ENCODE results near the gene LRRIQ4. TPM values are rescaled to one million over a fixed set of nuclear protein-coding genes. Genes with fewer than 3 reads are reported as not detected.

The LRRIQ4 gene
- total RNA-seq, 2 experiments from 2014 or later: 0.13 to 0.16 TPM

GRCh38 chr3:169864270-169864669 lies 51.6 kb downstream of the LRRIQ4 start:
- no peaks in the 10 kb centered on the region for H3K36me3 Mint-ChIP-seq (ENCODE audit: low read depth)
- peaks cover 26% of the 10 kb centered on the region for H3K4me1 Mint-ChIP-seq (ENCODE audit: low read depth)
- no peak for DNase-seq
- H3K9me3 Mint-ChIP-seq (ENCODE audit: insufficient read depth): no peaks in the 10 kb centered on the region
- H3K4me3 Mint-ChIP-seq: no peak overlapping the region
- no peak overlapping the region for H3K27ac Mint-ChIP-seq
- POLR2A ChIA-PET: no interaction called here
- no peak for ATAC-seq
- CTCF ChIA-PET: interaction anchor here (0.7 to 4.2 kb wide), 7 partner anchors 12 to 234 kb away, joined by 3 to 28 read pairs (median 3); no protein-coding TSS in a partner anchor
- H3K27me3 Mint-ChIP-seq (ENCODE audit: low read depth): peaks cover 8% of the 10 kb centered on the region

GRCh38 chr3:169865176-169865767 lies 52.6 kb downstream of the LRRIQ4 start:
- ATAC-seq: peak; percentile 59
- Mint-ChIP-seq H3K27ac (peak overlapping the region; percentile 74), H3K27me3 (ENCODE audit: low read depth) (peaks cover 8% of the 10 kb centered on the region), H3K9me3 (ENCODE audit: insufficient read depth) (no peaks in the 10 kb centered on the region), H3K4me1 (ENCODE audit: low read depth) (peaks cover 33% of the 10 kb centered on the region), H3K36me3 (ENCODE audit: low read depth) (no peaks in the 10 kb centered on the region), H3K4me3 (no peak overlapping the region)
- DNase-seq: no peak
- POLR2A ChIA-PET: interaction anchor here (0.5 kb wide), 1 partner anchor 111 kb away, joined by 4 read pairs; no protein-coding TSS in a partner anchor
- CTCF ChIA-PET: interaction anchor here (1.0 to 4.2 kb wide), 4 partner anchors 15 to 189 kb away, joined by 3 to 28 read pairs (median 6); no protein-coding TSS in a partner anchor

GRCh38 chr3:169867584-169868210 lies 55.0 kb downstream of the LRRIQ4 start:
- Mint-ChIP-seq H3K9me3 (ENCODE audit: insufficient read depth) (no peaks in the 10 kb centered on the region), H3K36me3 (ENCODE audit: low read depth) (no peaks in the 10 kb centered on the region), H3K4me3 (no peak overlapping the region), H3K27ac (no peak overlapping the region), H3K4me1 (ENCODE audit: low read depth) (peaks cover 47% of the 10 kb centered on the region), H3K27me3 (ENCODE audit: low read depth) (peaks cover 3% of the 10 kb centered on the region)
- ChIA-PET CTCF (no interaction called here), POLR2A (interaction anchor here (1.5 kb wide), 1 partner anchor 313 kb away, joined by 4 read pairs; no protein-coding TSS in a partner anchor)
- ATAC-seq (no peak), DNase-seq (no peak)

GRCh38 chr3:169868369-169868768 lies 55.7 kb downstream of the LRRIQ4 start:
- Mint-ChIP-seq H3K27me3 (ENCODE audit: low read depth) (peaks cover 3% of the 10 kb centered on the region), H3K27ac (no peak overlapping the region), H3K4me1 (ENCODE audit: low read depth) (peaks cover 45% of the 10 kb centered on the region), H3K9me3 (ENCODE audit: insufficient read depth) (no peaks in the 10 kb centered on the region), H3K4me3 (no peak overlapping the region), H3K36me3 (ENCODE audit: low read depth) (no peaks in the 10 kb centered on the region)
- CTCF ChIA-PET: no interaction called here
- POLR2A ChIA-PET: no interaction called here
- no peak for DNase-seq
- ATAC-seq: no peak

- Mint-ChIP-seq H3K27ac (peak within 1 kb of the TSS; percentile 35), H3K27me3 (ENCODE audit: low read depth) (no peaks in the 10 kb centered on the region), H3K36me3 (ENCODE audit: low read depth) (no peaks in the 10 kb centered on the region), H3K4me1 (ENCODE audit: low read depth) (peaks cover 33% of the 10 kb centered on the region), H3K4me3 (no peak within 1 kb of the TSS), H3K9me3 (ENCODE audit: insufficient read depth) (no peaks in the 10 kb centered on the region)
- DNase-seq (no peak), ATAC-seq (no peak)
- ChIA-PET POLR2A (interaction anchor here (1.3 kb wide), 1 partner anchor 98 kb away, joined by 3 read pairs; the partner anchor contains the start of gene SEC62), CTCF (interaction anchor here (1.0 kb wide), 1 partner anchor 185 kb away, joined by 4 read pairs; no protein-coding TSS in a partner anchor)
These were observed 57.0 kb downstream of the LRRIQ4 start, which contains the start of gene LRRC31 for GRCh38 chr3:169869484-169870220. LRRC31 (minus strand) TSS chr3:169869935; CDS start chr3:169869807, 128 bp downstream.

GRCh38 chr3:169871129-169871886 lies 58.6 kb downstream of the LRRIQ4 start:
- peaks cover 21% of the 10 kb centered on the region for H3K4me1 Mint-ChIP-seq (ENCODE audit: low read depth)
- DNase-seq (peak; percentile 60), ATAC-seq (peak; percentile 79)
- H3K27ac Mint-ChIP-seq: peak overlapping the region; percentile 37
- H3K9me3 Mint-ChIP-seq (ENCODE audit: insufficient read depth): no peaks in the 10 kb centered on the region
- no peaks in the 10 kb centered on the region for H3K27me3 Mint-ChIP-seq (ENCODE audit: low read depth)
- H3K36me3 Mint-ChIP-seq (ENCODE audit: low read depth): no peaks in the 10 kb centered on the region
- CTCF ChIA-PET: interaction anchor here (1.0 kb wide), 1 partner anchor 183 kb away, joined by 4 read pairs; no protein-coding TSS in a partner anchor
- POLR2A ChIA-PET: interaction anchor here (1.3 kb wide), 1 partner anchor 96 kb away, joined by 3 read pairs; the partner anchor contains the start of gene SEC62
- H3K4me3 Mint-ChIP-seq: no peak overlapping the region

GRCh38 chr3:169879013-169879557 lies 66.4 kb downstream of the LRRIQ4 start:
- ATAC-seq: no peak
- POLR2A ChIA-PET: no interaction called here
- CTCF ChIA-PET: no interaction called here
- peaks cover 7% of the 10 kb centered on the region for H3K4me1 Mint-ChIP-seq (ENCODE audit: low read depth)
- H3K4me3 Mint-ChIP-seq: no peak overlapping the region
- H3K27me3 Mint-ChIP-seq (ENCODE audit: low read depth): no peaks in the 10 kb centered on the region
- no peak overlapping the region for H3K27ac Mint-ChIP-seq
- DNase-seq: no peak
- no peaks in the 10 kb centered on the region for H3K36me3 Mint-ChIP-seq (ENCODE audit: low read depth)
- H3K9me3 Mint-ChIP-seq (ENCODE audit: insufficient read depth): no peaks in the 10 kb centered on the region

- H3K4me1 Mint-ChIP-seq (ENCODE audit: low read depth): peaks cover 7% of the 10 kb centered on the region
- no peaks in the 10 kb centered on the region for H3K9me3 Mint-ChIP-seq (ENCODE audit: insufficient read depth)
- H3K27ac Mint-ChIP-seq: no peak overlapping the region
- CTCF ChIA-PET: interaction anchor here (1.1 kb wide), 1 partner anchor 16 kb away, joined by 3 read pairs; no protein-coding TSS in a partner anchor
- POLR2A ChIA-PET: no interaction called here
- no peaks in the 10 kb centered on the region for H3K27me3 Mint-ChIP-seq (ENCODE audit: low read depth)
- H3K4me3 Mint-ChIP-seq: no peak overlapping the region
- no peaks in the 10 kb centered on the region for H3K36me3 Mint-ChIP-seq (ENCODE audit: low read depth)
- no peak for DNase-seq
- ATAC-seq: no peak
These were observed 67.3 kb downstream of the LRRIQ4 start for GRCh38 chr3:169879845-169880575.

- POLR2A ChIA-PET: no interaction called here
These were observed 68.0 kb downstream of the LRRIQ4 start for GRCh38 chr3:169880576-169881250.

GRCh38 chr3:169886671-169887070 lies 74.0 kb downstream of the LRRIQ4 start:
- CTCF ChIA-PET: no interaction called here

More at GRCh38 chr3:169880576-169881250, 68.0 kb downstream of the LRRIQ4 start:
- Mint-ChIP-seq H3K4me3 (no peak overlapping the region), H3K4me1 (ENCODE audit: low read depth) (peaks cover 7% of the 10 kb centered on the region), H3K27ac (no peak overlapping the region), H3K36me3 (ENCODE audit: low read depth) (no peaks in the 10 kb centered on the region), H3K9me3 (ENCODE audit: insufficient read depth) (no peaks in the 10 kb centered on the region), H3K27me3 (ENCODE audit: low read depth) (no peaks in the 10 kb centered on the region)
- no peak for ATAC-seq
- DNase-seq: no peak
- CTCF ChIA-PET: interaction anchor here (0.5 to 1.1 kb wide), 2 partner anchors 16 to 46 kb away, joined by 3 read pairs; no protein-coding TSS in a partner anchor

More at GRCh38 chr3:169886671-169887070, 74.0 kb downstream of the LRRIQ4 start:
- no peak overlapping the region for H3K4me3 Mint-ChIP-seq
- POLR2A ChIA-PET: no interaction called here
- H3K9me3 Mint-ChIP-seq (ENCODE audit: insufficient read depth): no peaks in the 10 kb centered on the region
- DNase-seq (no peak), ATAC-seq (no peak)
- H3K27ac Mint-ChIP-seq: no peak overlapping the region
- H3K27me3 Mint-ChIP-seq (ENCODE audit: low read depth): peaks cover 6% of the 10 kb centered on the region
- H3K4me1 Mint-ChIP-seq (ENCODE audit: low read depth): peaks cover 3% of the 10 kb centered on the region
- H3K36me3 Mint-ChIP-seq (ENCODE audit: low read depth): no peaks in the 10 kb centered on the region

Measured in activated CD8-positive, alpha-beta T cell treated with anti-CD3 and anti-CD28 coated beads, Interleukin-2, amount 10 ng/mL, durations not matched to agents 7 days and 5 days (primary cell).